ENCODE results near the gene MICALL2. TPM values are rescaled to one million over a fixed set of nuclear protein-coding genes. Genes with fewer than 3 reads are reported as not detected.

MICALL2 gene
- total RNA-seq, 2 donors from 2014 or later, result 68.6 to 83.2 TPM

DNA sequence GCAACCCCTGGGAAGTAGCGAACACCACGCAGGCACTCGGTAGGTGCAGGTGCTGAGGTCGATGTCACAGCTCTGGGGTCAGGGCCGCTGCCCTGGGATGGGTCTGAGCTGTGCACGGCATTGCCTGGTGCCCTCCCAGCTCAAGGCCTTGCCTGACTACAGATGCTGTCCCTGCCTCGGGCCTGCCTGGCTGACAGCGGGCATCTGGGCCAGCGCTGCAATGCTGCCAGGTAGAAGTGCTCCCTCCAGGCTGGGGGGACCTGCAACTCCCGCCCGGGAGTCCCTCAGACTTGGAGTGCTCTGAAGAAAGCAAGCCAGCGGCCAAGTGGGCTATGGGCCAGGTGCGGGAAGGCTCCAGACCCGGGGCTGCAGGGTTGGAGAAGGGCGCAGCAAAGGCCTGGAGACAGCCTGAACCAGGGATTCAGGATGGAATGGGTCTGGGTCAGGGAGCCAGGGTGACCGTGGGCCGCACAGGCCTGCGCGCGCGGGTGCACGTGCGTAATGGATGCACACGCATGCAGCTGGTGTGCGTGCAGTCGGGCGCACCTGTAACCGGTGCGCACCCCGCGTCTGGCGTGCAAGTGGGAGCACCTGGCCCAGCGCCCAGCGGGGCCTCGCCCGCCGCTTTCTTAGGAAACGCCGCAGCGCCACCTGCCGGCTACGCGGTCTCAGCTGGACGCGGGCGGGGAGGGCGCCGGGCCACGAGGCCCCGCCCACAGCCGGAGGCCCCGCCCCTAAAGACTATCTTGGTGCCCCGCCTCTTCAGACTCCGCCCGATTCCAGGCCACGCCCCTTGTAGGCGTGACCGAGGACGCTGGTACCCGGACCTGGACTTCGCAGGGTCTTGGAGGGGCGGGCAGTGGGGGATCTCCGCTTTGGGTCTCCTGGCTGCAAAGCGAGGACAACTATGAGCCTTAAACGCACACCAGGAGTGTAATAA is 46.7 kb downstream of the MICALL2 start:
- peak; percentile 99 for ATAC-seq
- intact Hi-C loops (cut with DNase I, micrococcal nuclease), result loop anchor here in 1 of 2 donors (10.0 kb wide), 1 partner anchor 188 kb away; no protein-coding TSS in a partner anchor
- peak; percentile 72 to 94 for DNase-seq

DNA sequence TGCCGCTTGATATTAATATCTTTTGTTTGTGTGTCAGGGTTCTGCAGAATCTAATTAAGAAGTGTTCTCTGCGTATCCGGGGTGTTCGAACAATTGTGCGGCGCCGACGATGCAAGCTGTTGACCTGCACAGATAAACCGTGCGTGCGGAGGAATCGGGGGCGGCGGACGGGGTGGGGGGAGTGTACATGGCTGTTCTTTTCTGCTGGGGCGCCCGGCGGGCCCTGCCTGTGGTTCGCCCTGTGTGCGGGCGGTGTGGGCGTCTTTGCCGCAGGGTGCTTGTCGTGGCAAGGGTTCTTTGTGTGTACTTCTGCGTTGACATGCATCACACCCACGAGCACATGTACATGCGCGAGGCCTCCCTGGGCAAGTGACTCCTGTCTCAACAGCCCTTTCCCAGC is 47.9 kb downstream of the MICALL2 start:
- no peak for DNase-seq
- ATAC-seq, result no peak
- intact Hi-C loops (cut with DNase I, micrococcal nuclease), result loop anchor here in 1 of 2 donors (10.0 kb wide), 1 partner anchor 187 kb away; no protein-coding TSS in a partner anchor

DNA sequence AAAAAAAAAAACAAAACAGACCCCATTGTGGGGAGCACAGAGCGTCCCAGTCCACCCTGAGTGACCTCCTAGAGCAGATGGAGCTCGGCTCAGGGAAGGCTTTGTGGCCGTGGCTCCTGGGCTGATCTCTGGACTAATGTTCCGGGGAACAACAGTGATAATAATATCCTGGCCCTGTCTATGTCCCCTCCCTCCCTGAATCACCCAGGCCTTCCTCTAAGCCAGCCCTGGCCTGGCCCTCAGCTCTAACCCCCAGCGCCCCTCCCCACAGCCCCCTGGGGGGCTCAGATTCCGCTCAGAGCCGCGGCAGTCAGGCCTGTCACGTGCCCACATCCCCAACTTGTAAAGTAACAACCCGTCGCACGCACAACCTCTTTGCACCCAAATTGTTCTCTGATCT is 48.3 kb downstream of the MICALL2 start:
- intact Hi-C loops (cut with DNase I, micrococcal nuclease), result loop anchor here in 1 of 2 donors (10.0 kb wide), 1 partner anchor 186 kb away; no protein-coding TSS in a partner anchor
- DNase-seq (no peak), ATAC-seq (no peak)

DNA sequence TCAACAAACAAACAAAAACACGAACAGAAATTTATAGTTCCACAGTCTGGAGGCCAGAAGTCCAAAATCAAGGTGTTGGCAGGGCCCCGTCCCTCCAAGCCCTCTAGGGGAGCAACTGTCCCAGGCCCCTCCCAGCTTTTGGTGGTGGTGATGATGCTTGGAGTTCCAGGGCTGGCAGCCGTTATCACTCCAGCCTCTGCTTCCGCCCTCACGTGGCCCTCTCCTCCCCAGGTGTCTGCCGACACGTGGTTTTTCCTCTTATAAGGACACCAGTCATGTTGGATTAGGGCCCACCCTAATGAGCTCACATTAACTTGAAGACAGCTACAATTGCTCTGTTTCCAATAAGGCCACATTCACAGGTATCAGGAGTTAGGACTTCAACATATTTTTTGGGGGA is 49.7 kb downstream of the MICALL2 start:
- DNase-seq, result no peak
- ATAC-seq, result no peak
- intact Hi-C loops (cut with DNase I, micrococcal nuclease), result no loop called here

DNA sequence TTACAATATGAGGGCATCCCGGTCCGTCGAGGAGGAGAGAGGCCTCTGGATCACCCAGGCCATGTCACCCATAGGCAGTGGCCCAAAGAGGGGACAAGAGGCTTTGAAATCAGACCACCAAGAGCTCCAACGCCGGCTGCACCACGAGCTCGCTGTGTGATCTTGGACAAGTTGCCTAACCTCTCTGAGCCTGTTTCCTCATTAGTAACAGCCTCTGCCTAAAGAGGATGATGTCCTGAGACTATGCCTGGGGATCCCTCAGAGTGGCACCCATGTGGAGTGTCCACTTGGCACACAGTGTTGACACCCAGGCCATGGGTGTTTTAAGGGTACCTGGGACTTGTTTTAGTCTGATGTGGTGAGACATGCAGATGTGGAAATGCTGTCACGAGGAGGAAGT is 50.8 kb downstream of the MICALL2 start:
- no peak for ATAC-seq
- DNase-seq, result no peak
- intact Hi-C loops (cut with DNase I, micrococcal nuclease), result no loop called here

DNA sequence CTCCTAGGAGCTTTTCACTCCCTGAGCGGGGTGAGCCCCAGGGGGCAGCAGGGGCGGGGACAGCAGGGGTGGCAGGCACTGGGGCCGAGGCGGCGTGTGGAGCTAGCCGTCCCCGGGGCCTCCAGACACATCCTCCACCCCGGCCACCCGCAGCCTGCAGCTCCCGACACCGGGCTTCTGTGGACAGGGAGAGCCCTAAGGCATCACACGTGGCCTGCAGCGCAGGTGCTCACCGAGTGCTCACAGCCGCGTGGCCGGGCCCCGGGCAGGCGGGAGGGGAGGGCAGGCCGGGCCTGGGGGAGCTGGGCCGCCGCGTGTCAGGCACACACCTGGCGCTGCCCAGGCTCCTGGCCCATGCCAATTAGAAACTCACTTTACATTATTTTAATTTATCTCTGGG is 51.4 kb downstream of the MICALL2 start:
- intact Hi-C loops (cut with DNase I, micrococcal nuclease), result no loop called here
- DNase-seq, result no peak
- no peak for ATAC-seq

DNA sequence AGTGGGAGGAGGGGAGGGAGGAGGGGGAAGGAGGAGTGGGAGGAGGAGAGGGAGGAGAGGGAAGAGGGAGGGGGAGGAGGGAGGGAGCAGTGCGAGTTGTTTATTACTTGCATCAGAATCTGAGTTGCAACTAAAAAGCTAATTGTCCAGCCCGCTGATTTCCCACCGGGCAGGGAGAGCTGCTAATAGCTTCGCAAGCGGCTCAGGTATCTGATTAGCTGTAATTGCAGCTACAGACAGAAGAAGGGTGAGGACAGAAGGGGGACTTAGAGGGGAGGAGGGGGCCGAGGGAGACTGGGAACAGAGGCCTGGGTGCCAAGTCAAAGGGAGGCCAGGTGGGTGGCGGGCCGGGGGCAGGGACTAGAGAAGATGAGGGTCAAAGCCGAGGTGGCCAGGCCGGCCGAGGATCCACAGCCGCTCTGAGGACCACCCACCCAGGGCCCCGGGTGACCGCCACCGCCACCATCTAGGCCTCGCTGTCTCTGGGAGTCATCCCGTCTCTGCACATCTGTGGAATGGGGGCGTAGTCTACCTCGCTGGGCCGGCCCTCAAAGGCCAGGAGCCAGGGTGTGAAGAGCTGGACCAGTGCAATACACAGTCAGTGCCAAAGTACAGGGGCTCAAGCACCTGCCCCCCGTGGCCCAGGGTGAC is 54.2 kb downstream of the MICALL2 start:
- intact Hi-C loops (cut with DNase I, micrococcal nuclease), result no loop called here
- DNase-seq, result no peak
- ATAC-seq, result no peak

DNA sequence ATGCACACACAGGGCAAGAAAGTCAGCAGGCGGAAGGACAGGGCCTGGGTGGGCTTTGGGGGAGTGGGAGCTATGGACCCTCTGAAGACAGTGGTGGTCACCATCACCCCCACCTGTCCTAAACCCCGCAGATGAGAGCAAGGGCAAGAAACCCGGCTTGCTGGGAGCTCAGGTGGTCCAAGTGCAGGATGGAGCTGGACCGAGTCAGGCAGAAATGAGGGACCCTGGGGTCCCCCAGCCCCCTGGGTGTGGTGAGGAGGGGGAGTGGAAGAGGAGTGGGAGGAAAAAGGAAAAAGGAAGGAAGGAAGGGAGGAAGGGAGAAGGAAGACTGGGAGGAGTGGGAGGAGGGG is 54.8 kb downstream of the MICALL2 start:
- no peak for ATAC-seq
- DNase-seq, result no peak
- intact Hi-C loops (cut with DNase I, micrococcal nuclease), result no loop called here

DNA sequence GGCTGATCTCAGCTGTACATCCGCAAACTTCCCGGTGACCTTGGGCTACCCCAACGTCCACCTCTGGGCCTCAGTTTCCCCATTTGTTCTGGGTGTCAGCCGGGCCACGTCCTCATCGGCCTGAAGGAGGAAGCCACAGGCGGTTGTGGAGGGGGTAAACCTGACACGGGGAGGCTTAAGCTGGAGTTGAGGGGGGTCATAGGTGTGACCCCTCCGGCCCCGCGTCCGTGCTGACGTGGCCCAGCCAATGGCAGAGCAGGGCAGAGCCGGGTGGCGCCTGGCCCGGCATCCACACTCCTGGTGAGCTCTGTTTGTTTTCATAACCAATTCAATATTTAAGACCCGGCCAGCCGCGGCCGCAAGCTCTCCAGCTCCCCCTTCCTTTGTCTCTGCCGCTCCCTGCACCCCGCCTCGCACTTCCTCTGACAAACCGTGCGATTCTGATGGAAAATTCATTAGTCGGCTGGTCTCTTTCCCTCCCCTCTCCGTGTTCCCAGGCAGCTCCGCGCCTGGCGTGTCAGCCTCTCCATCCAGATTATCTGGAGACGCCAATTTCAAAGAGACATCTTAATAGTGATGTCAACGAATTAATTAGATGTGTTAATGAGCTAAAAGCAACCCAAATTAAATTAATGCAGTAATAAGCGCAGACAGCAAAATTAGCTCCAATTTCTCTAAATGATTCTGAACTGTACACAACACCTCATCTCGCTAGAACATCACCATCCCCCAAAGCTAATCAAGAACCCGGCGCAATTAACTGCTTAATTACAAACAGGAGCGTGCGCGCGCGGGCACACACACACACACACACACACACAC is 55.4 kb downstream of the MICALL2 start:
- no peak for ATAC-seq
- intact Hi-C loops (cut with DNase I, micrococcal nuclease), result no loop called here
- DNase-seq, result no peak

DNA sequence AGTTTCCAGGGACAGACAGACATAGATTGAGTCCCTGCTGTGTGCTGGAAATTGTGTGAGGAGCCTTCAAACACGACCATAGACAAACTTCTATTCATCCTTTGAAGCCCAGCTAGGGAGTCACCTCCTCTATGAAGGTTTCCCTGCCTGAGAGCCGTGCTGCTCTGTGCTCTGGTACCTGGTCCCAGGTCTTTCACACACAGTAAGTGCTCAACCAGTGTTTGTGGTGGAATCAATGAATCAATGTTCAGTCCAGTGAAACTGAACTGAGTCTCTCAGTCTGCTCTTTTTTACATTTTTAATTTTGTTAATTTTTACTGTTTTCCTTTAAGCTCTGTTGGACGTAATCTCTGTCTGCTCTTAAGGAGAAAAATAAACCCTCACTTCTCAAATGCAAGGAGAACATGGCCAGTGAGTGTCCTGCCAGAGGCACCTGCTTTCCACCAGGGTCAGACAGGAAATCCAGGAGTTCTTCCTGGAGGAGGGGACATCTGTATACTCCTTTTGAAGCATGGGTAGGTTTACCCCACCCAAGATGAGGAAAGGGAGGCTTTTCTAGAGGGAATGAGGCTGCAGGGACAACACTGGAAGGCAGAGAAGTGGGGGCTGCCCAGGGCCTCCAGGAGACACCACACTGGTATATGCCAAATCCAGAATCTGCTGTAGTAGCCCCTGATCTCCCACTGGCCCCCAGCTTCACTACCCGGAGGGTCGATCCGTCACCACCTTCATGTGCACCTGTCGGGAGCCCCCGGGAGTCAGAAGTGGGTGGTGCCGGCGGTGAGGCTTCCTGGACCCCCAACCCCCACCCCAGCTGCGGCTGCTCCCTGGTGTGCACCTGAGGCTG is 56.3 kb downstream of the MICALL2 start:
- ATAC-seq (no peak), DNase-seq (no peak)
- intact Hi-C loops (cut with DNase I, micrococcal nuclease), result no loop called here

DNA sequence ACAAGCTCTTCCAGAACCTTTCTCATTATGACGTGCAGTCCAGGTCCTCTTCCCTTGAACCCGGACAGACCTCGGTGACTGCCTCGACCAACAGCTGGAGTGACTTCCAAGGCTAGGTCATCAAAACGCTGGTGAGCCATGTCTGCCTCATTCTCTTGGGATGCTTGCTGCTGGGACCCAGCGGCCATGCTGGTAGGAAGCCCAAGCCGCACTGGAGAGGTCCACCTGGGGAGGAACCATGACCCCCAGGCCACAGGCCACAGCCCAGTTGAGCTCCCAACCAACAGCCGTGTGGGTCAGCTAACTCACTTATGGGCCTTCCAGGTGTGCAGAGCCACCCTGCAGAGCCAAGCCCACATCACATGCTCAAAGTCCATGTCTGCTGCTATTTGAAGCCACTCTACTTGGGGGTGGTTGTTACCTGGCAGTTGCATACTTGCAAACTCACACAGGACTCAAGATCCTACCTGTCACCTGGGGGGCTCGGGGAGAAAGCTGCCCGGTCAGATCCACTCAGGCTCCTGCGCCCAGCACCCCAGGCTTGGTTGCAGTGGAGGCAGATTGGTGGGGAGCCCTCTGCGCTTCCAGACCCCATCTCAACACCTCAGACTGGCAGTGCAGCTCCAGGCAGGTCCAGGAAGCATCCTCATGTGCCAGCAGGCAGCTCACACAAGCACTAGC is 57.0 kb downstream of the MICALL2 start:
- no peak for ATAC-seq
- no peak for DNase-seq
- intact Hi-C loops (cut with DNase I, micrococcal nuclease), result no loop called here

DNA sequence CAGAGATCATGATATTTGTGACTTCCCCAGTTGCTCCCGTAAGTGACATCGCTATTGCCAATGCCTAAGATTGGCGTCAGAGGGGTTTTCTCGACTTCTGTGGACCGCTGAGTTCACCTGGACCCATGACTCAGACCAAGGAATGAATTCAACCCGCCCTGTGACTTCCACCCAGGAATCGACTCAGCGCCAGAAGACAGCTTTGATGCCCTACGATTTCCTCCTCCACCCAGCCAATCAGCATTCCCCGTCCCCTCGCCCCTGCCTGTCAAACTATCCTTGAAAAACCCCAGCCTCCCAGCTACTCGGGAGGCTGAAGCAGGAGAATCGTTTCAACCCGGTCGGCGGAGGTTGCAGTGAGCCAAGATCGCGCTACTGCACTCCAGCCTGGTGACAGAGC is 58.3 kb downstream of the MICALL2 start:
- DNase-seq, result no peak
- no peak for ATAC-seq
- intact Hi-C loops (cut with DNase I, micrococcal nuclease), result no loop called here

DNA sequence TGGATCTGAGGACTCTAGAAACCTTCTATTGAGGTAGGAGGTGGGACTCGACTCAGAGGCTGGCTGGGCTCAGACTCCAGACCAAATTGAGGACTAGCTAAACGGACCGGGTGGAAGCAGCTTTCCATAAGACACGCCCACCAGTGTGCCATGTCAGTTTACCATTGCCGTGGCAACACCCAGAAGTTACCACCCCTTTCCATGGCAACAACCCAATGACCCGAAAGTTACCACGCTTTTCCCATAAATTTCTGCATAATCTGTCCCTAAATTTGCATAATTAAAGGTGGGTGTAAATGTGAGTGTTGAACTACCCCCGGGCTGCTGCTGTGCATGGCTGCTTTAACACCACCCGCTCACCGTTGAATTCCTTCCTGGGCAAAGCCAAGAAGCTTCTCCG is 58.9 kb downstream of the MICALL2 start:
- intact Hi-C loops (cut with DNase I, micrococcal nuclease), result no loop called here
- no peak for ATAC-seq

DNA sequence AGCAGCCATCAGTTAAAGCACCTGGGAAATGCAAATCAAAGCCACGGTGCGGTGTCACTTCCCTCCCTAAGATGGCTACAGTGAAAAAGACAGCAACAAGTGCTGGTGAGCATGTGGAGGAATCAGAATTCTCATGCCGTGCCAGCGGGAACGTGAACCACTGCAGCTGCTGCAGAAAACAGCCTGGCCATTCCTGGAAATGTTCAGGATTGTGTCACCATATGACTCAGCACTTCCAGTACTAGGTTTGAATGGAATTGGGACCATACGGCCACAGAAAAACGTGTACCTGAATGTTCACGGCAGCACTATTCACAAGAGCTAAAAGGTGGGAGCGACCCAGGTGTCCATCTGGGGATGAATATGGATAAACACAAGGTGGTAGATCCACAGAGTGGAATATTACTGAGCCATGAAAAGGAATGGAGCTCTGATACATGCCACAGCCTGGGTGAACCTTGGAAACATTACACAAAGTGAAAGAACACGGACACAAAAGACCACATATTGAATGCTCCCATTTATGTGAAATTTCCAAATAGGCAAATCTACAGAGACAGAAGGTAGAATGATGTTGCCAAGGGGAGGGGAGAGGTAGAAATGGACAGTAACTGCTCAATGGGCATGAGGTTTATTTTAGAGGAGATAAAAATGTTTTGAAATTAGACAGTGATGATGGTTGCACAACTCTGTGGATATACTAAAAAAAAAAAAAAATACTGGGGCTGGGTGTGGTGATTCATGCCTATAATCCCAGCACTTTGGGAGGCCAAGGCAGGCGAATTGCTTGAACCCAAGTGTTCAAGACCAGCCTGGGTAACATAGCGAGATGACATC is 61.6 kb downstream of the MICALL2 start:
- ATAC-seq (no peak), DNase-seq (no peak)
- intact Hi-C loops (cut with DNase I, micrococcal nuclease), result no loop called here

More for the DNA sequence above, 58.9 kb downstream of the MICALL2 start:
- no peak for DNase-seq

DNA sequence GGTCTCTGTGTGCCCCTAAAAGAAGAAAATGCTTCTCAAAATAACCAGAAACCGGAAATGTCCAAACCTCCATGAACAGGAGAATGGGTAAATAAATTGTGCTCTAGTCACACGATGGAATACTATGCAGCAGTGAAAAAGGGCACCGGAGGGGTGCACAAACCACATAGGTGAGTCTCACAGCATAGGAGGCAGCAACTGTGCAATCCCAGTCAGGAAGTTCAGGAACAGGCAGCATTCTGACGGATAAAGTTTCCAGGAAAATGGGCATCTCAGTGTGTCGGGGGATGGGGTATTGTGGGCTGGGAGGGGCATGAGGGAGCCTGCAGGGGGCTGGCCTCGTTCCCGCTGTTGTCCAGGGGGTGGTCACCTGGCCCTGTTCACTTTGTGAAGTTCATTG is 63.1 kb downstream of the MICALL2 start:
- ATAC-seq (no peak), DNase-seq (no peak)
- intact Hi-C loops (cut with DNase I, micrococcal nuclease), result no loop called here

DNA sequence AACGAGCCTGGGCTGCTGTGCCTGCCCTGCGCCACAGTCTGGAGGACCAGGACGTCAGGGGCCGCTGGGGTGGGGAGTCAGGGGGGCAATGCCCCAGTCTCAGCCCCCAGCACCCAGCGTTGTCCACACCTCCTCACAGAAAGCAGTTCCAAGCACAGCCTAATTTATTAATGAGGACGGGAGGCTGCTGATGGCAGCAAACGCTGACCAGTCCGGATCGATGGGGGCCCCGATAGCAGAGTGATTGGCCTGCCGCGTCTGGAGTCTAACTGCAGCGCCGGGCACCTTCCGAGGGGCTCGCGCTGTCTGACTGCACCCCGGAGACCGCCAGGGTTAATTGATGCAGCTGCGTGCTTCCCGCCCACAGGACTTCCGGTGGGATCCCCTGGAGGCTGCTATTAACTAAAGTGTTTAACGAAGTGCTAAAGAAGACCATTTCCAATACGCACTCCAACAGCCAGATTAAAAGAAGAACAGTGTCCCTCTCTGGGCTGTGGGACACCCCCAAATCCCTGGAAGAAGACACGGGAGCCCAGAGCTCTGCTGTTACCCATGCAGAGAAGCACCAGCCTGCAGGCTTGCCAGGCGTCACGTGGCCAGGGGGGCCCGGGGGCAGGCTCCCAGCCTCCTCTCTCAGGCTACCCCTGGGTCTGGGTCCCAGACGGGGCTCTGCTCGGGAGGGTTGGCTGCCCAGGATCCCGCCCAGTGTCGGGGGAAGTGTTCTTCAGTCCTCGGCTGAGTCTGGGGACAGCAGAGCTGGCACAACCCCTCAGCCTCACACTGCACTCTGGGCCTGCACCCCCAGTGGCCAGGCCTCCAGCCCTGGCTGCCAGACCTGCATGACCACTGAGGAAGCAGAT is 63.8 kb downstream of the MICALL2 start:
- ATAC-seq (no peak), DNase-seq (no peak)

More for the DNA sequence above, 63.8 kb downstream of the MICALL2 start:
- intact Hi-C loops (cut with DNase I, micrococcal nuclease), result no loop called here

Measured in left colon (tissue), 2 donors.